COLO668 (cell line): ENCODE measurements around the gene SLC5A2.
"Not testable (repeated sequence)": the region's sequence is repeated elsewhere in the genome, so short reads cannot be mapped to it uniquely, and the experiment has no call there.

Experiments used
- DNase-seq: peaks from one replicate; lab custom pipeline; 2025; ENCODE audit not compliant: unreplicated experiment; lab: John Stamatoyannopoulos, UW

The SLC5A2 gene

GRCh38 chr16:31483081-31483480 lies at the start of gene SLC5A2:
Gene SLC5A2 (plus strand): TSS chr16:31483123. CDS start chr16:31483137, 14 bp downstream.
- DNase-seq, result no peak

GRCh38 chr16:31435341-31436220 lies 47.3 kb upstream of the SLC5A2 start:
- DNase-seq, result peak; percentile 25

DNA sequence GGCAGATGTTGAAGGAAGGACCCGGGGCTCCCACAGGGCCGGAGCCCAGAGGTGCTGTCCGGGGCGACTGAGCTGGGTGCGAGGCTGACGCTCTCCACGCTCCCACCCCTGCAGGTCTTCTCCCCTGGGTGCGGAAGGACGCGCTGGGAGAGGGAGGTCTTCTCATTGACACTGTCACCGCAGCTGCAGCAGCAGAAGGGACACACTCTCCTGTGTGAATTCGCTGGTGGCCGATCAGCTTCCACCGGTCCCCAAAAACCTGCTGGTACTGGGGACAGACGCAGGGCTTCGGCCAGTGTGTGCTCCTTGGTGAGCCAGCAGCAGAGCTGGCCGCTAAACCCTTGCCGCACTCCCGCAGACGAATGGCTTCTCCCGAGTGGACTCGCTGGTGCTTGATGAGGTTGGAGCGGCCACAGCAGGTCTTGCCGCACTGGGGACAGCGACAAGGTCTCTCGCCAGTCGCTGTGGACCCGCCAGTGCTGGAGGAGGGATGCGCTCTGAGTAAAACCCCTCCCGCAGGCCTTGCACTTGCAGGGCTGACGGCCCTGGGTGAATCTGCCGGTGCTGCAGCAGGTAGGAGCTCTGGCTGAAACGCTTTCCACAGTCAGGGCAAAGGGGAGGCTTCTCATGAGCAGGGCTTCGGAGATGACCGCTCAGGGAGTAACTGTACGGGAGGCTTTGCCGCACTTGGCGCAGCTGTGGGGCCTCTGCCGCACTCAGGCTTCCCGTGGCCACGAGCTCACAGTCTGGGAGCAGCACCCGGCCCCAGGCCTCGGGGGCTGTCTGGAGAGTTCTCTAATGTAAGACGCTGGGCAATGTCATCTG lies 46.5 kb upstream of the SLC5A2 start:
- DNase-seq, result no peak

- no peak for DNase-seq
Observed at GRCh38 chr16:31438414-31438813, 44.5 kb upstream of the SLC5A2 start.

DNA sequence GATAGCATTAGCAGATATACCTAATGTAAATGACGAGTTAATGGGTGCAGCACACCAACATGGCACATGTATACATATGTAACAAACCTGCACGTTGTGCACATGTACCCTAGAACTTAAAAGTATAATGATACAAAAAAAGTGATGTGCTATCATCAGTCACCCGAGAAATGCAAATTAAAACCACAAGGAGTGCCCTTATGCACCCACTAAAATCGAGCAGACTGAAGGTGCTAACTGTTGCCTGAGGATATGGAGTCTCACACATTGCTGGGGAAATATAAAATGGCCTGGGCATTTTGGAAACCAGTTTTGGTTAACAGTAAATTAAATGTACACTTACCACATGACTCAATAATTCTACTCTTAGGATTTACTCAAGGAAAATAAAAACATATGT lies 43.9 kb upstream of the SLC5A2 start:
- not testable (repeated sequence) for DNase-seq

DNA sequence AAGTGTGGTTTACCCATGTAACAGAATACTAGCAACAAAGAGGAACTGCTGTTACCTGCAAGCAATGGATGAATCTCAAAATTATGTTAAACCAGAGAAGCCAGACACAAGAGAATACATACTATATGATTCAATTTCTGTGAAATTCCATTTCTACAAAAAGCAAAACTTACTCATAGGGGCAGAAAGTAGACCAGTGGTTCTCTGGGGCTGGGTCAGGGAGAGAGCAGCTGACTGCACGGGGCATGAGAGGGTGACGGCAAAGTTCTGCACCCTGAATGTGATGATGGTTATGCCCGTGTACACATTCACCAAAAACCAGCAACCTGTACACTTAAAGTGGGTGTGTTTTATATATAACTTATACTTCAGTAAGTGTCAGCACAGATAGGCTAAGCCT lies 43.4 kb upstream of the SLC5A2 start:
- no peak for DNase-seq

DNA sequence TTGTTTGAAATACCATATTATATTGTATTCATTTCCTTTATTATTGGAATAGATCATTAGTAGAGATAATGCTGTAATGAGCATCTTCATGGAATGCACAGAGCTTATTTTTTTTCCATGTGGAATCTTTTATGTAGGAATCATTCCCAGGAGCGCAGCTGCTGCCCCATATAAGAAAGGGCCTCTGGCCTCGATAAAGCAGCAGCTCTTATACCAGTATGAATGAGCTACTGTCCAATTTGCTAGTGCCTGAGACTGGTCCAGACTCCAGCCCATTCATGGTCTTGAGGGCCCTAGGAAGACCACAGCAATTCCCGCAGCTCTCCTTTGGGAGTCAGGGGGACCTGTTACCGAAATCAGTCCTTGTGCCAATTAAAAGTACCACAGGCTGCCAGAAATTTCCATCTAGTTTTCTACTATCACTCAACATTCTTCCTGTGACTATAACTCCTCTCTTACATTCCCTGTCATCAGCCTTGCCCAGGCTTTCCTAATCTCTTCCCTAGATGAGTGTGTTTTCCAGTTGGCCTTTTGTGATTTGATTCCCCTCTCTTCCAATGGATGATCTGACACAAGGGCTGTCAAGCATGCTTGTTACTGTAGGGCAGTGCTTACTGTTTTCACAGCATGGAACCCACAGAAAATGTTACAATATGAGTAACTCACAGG lies 42.3 kb upstream of the SLC5A2 start:
- DNase-seq, result no peak

GRCh38 chr16:31441956-31442355 lies 41.0 kb upstream of the SLC5A2 start:
- DNase-seq, result no peak

- not testable (repeated sequence) for DNase-seq
Observed at GRCh38 chr16:31445931-31446330, 37.0 kb upstream of the SLC5A2 start.

DNA sequence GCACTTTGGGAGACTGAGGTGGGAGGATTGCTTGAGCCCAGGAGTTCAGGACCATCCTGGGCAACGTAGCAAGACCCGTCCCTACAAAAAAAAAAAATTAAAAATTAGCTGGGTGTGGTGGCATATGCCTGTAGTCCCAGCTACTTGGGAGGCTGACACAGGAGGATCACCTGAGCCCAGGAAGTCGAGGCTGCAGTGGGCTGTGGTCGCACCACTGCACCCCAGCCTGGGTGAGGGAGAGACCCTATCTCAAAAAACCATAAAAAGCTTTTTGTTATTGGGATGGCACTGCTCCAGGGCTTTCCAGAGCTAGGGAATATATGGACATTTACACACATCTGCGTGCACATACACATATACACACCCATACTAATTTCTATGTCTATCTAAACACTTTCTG lies 31.7 kb upstream of the SLC5A2 start:
- DNase-seq, result no peak

DNA sequence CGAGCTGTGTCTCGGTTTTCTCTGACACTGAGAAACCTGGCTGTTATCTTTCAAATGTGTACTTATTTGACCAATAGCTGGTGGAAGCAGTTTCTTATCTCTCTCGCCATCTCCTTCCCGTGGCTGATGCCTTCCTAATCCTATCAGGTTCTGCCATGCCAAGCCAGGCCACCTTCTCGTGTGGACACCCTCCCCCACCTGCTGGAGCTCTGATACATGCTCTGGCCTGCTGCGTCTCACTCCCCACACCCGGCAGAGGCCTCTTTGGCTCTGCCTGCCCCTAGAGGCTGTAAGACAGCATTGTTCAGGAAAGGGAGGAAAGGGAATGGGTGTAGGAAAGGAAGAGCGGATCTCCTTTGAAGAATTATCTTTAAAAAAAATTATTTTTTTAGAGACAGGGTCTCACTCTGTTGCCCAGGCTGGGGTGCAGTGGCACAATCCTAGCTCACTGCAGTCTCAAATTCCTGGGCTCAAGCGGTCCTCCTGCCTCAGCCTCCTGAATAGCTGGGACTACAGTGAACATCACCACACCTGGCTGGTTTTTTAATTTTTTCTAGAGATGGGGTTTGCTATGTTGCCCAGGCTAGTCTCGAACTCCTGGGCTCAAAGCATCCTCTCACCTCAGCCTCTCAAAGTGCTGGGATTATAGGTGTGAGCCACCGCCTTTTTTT lies 31.1 kb upstream of the SLC5A2 start:
- DNase-seq, result peak; percentile 32

- no peak for DNase-seq
Observed at GRCh38 chr16:31452631-31453106, 30.3 kb upstream of the SLC5A2 start.

DNA sequence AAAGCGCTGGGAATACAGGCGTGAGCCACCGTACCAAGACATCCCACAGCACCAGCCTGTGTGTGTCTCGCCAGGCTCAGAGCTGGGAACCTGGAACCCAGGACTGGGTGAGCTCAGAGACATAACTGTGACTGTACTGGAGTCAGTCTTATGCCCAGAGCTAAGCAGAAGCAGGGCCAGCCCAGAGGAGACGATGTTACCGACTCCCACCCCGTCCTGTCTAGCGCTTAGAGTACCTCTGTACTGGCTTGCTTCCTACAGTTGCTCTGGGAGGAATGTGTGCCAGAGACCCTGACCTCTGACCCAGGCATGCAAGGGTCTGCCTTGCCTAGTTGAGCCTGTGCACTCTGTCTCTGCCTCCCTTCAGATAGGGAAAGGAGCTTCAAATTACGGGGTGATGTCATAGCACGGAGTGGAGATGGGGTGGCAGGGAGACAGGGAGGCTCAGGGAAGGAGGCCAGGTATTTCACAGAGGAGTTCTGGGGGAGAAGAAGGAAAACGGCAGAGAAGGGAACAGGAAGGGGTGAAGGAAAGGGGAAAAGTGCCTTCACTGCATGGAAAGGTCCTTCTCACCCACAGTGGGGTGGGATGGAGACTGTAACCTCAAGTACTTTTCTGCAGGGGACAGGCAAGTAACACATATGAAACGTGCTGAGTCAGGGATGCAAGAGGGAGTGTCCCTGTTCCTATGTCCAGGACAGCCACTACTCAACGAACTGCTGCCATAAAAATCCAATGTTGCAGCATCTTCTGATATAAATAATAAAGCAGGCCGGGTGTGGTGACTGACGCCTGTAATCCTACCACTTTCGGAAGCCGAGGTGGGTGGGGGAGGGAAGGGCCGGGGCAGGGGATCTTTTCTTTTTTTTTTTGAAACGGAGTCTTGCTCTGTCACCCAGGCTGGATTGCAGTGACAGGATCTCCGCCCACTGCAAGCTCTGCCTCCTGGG lies 29.4 kb upstream of the SLC5A2 start:
- no peak for DNase-seq

DNA sequence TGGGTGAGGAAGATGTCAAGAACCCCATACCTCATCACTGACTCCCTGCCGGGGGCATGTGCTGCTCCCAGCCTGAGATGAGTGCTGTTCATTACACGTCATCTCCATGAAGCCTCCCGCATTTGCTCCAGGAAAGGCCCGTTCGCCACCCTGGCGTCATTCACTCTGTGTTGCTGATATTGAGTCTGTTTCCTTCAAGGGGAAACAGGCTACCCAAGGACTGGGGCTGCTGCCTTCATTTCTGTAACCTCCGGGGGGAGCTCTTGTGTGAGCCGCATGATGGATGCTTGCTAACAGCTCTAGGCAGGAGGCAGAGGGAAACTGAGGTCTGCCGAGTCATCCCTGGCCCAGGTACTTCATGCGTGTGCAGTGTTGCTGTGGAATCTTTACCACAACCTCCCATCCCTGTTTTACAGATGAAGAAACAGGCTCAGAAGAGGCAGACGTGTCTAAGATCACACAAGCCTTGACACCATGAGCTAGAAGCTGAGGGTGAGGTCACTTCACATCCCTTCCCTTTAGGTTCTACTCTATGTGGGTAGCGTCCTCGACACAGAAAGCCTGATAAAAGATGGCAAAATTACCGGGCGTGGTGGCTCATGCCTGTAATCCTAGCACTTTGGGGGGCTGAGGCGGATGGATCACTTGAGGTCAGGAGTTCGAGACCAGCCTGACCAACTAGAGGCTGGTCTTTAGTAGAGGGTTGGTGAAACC lies 27.2 kb upstream of the SLC5A2 start:
- peak; percentile 5 for DNase-seq

GRCh38 chr16:31456988-31457360 lies 25.9 kb upstream of the SLC5A2 start:
- DNase-seq, result no peak

GRCh38 chr16:31458073-31458843 lies 24.7 kb upstream of the SLC5A2 start:
- DNase-seq, result peak; percentile 85

- DNase-seq, result peak; percentile 96
Observed at GRCh38 chr16:31458844-31459686, 23.9 kb upstream of the SLC5A2 start, which contains the start of gene ARMC5. Gene ARMC5 (plus strand): TSS chr16:31459501. CDS start chr16:31459525, 24 bp downstream.
